HG02943 (cell line): Measurements from ENCODE around the gene MAT2A.

Experiments
- ATAC-seq: cut with Tn5 transposase; IDR thresholded peaks from one replicate; pipeline ENCODE4 v1.9.1; 2021; ENCODE audit warnings: mild to moderate bottlenecking, low read depth, moderate library complexity; ENCODE audit not compliant: unreplicated experiment

The MAT2A gene

DNA sequence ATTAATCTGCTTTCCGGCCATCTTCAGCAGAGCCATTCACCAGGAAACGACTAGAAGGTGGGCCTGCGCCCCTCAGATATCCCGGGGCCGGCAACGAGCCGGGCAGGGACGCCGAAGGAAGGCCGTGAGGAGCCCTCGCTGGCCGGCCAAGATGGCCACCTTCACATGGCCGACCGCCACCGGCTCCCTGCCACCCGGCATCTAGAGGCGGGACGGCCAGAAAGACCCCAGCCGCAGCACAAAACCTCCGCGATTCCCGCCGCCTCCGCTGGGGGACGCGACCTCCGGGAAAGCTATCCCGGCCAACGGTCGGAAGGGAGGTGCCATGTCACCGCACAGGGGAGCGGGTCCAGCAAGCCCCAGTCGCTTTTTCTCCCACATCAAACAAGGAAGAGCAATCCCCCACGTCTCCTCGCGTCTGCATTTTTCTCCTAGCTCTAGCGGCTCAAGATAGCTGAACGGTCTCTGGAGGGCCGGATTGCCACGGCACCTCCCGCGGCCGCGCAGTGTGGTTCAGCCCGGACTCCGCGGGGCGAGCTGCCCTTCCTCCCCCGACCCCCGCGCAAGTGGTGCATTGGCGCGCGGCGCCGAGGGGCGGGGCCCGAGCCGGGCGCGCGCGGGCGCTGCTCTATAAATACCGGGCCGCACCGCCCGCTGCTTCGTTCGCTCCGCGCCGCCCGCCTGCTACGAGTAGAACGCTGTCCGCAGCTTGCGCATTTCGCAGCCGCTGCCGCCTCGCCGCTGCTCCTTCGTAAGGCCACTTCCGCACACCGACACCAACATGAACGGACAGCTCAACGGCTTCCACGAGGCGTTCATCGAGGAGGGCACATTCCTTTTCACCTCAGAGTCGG, at the start of gene MAT2A:
Gene MAT2A, plus strand, starts transcription at position 662 of the 854 bp plus-strand sequence. Its CDS starts 120 bp downstream, at position 782.
- peak; percentile 64 for ATAC-seq

- ATAC-seq, result no peak
These were observed 47.9 kb upstream of the MAT2A start for GRCh38 chr2:85490861-85491755.

GRCh38 chr2:85496436-85496835, 42.5 kb upstream of the MAT2A start:
- ATAC-seq, result no peak

GRCh38 chr2:85497944-85498630, 40.9 kb upstream of the MAT2A start:
- ATAC-seq, result no peak

DNA sequence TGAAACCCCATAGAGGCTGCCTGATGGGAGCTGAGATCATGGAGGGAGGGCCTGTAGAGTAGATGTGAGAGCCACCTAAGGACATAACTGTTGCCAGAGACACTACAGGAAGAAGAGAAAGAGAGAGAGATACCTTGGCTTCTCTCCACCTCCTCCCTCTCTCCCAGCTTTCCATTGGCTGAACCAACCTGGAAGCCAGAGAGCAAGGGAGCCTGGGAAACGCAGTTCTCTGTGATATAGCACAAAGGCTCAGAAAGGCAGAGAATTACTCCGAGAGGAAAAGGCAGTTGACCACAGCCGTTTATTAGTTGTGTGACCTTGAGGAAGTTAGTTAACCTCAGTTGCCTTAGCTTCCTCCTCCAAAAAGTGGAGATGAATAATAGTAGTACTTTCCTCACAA, 37.7 kb upstream of the MAT2A start:
- no peak for ATAC-seq

- ATAC-seq, result no peak
These were observed 36.2 kb upstream of the MAT2A start for GRCh38 chr2:85502720-85503119.

DNA sequence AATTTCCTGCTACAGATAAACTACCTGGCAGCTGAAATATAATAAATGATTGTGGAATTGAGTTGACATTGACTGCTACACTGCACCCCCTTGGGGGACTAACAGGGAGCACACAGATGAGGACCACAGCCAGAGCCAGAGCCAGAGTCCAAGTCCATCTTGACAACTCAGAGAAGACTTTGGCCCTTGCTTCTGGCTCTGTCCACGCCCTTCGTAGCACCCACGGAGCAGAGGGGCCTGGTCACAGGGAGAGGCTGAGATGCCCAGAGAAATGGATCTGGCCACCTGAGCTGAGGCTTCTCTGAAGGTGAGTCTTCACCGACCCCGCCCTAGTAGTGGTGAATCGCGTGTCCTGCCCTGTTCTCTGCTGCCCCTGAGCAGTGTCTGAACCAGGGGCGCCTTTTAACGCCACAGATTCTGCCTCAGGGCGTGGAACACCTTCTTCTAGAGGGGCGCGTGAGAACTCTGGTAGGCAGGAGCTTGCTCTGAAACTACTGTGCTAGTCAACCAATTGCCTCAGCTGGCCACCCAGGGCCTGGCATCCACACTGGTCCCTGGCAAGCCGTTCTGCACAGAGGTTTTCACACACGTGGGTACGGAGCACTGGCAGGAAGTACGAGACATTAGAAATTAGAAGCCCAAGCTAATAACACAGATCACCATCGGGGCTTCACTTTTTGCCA, 35.7 kb upstream of the MAT2A start:
- ATAC-seq, result no peak

- no peak for ATAC-seq
These were observed 34.9 kb upstream of the MAT2A start for GRCh38 chr2:85503851-85504777.

- ATAC-seq, result no peak
These were observed 34.1 kb upstream of the MAT2A start for GRCh38 chr2:85504778-85505261.

DNA sequence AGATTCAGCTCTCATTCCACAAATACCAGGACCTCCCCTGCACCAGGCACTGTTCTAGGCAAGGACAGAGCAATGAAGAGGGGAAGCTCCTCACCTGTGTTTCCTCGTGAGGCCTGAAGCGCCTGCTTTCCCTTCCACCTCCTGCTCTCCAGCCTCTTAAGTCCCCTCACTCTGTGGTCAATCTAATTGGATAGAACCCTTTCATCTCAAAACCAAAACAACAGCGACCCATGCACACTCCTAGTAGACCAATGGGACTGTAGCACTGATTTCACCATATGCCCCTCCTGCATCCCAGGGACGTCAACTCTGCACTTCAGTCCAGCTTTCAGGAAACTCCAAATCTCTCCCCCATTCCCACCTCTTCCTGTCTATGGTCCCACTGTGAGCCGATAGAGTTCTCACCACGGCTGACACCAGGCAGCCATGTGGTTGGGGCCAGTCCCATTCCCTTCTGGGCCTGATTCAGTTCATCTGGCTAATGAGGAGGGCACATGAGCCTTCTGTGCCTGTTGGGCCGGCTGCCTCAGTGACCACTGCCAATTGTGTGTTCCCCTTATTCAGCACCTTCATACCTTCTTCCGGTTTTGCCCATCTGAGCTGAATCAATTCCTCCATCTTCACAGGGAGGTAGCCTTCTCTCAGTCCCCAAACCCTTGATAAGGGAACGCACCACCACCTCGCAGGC, 33.3 kb upstream of the MAT2A start:
- no peak for ATAC-seq

GRCh38 chr2:85506768-85507181, 32.2 kb upstream of the MAT2A start:
- no peak for ATAC-seq

DNA sequence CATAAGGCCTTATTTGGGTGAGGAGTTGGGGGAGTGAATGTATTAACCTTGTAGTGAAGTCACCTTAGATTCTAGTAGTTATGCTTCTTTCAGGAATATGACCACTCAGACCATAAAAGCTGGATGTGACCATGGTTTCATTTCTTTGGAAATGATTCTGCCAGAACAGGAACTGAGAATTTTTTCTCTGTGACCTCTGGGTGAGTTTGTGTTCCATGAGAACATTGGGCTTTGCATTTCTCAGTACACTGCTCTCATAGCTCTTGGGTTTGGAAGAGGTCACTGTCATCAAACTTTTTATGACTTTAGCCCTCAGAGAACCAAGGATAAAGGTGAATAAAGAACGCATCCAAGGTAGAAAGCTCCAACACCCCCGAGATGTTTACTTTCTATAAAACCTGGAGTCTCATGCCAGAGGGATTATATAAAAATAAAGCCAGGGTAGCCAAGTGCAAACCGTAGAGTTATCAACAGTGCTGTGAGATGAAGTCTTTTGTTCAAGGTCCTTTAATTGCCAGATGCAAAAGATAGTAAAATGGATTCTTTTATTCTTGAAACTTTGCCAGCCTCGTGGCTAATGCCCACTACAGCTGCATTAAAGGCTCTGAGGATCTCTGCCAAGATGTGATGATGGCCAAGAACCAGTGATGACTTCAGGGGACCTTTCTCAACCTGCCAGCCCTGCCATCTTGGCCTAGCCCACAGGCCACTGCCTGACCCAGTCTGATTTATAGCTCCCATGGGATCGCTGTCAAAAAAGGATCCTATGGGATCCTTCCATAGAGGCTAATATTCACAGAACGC, 27.8 kb upstream of the MAT2A start:
- no peak for ATAC-seq

- ATAC-seq, result no peak
These were observed 24.6 kb upstream of the MAT2A start for GRCh38 chr2:85514323-85514722.

- ATAC-seq, result no peak
These were observed 22.1 kb upstream of the MAT2A start for GRCh38 chr2:85516653-85517389.

GRCh38 chr2:85522090-85522647, 16.8 kb upstream of the MAT2A start:
- no peak for ATAC-seq

GRCh38 chr2:85523062-85523902, 15.7 kb upstream of the MAT2A start:
- no peak for ATAC-seq
